Naive thymus-derived CD8-positive, alpha-beta T cell (primary cell): ENCODE measurements around the gene IL23R. TPM values are rescaled to one million over a fixed set of nuclear protein-coding genes. Genes with fewer than 3 reads are reported as not detected.
"Not testable (repeated sequence)": the region's sequence is repeated elsewhere in the genome, so short reads cannot be mapped to it uniquely, and the experiment has no call there.

Source experiments
- ATAC-seq, 2 donors: fragments of 150-1000 bp; cut with Tn5 transposase in 1 of 2; sonication (Bioruptor Pico), chemical (Tn5 transposase) in 1 of 2; 1 replicate in 1 of 2; 2 replicates in 1 of 2; pipeline ENCODE4 v1.10.0; 2021; ENCODE audit warnings: mild to moderate bottlenecking in 2 of 2, moderate library complexity in 2 of 2
- POLR2A ChIA-PET: fragments of 350-600 bp; sonication (Branson Sonifier 250); formaldehyde crosslinking; loops from one replicate; lab custom pipeline; 2021; ENCODE audit warnings: antibody characterized with exemption; lab: Charles Lee
- DNase-seq, 10 donors: peaks; one replicate each; pipeline versions ENCODE4 v3.0.0 to v3.0.0-alpha.2; 2020 to 2022
- H3K27ac Mint-ChIP-seq, 10 donors: one replicate each; pipeline ENCODE4 v1.8.0; 2020 to 2022; ENCODE audit warnings: mild to moderate bottlenecking in 10 of 10, mixed read lengths in 10 of 10, moderate library complexity in 4 of 10, inconsistent platforms in 1 of 10
- H3K27me3 Mint-ChIP-seq, 5 donors: one replicate each; pipeline ENCODE4 v1.8.0; 2021 to 2022; ENCODE audit warnings: mixed read lengths in 5 of 5
- H3K36me3 Mint-ChIP-seq, 3 donors: one replicate each; pipeline ENCODE4 v1.8.0; 2020 to 2022; ENCODE audit warnings: mixed read lengths in 3 of 3, mild to moderate bottlenecking in 2 of 3, inconsistent platforms in 1 of 3
- H3K4me1 Mint-ChIP-seq, 4 donors: one replicate each; pipeline ENCODE4 v1.8.0; 2021 to 2022; ENCODE audit warnings: mixed read lengths in 4 of 4
- H3K4me3 Mint-ChIP-seq, 10 donors: one replicate each; pipeline ENCODE4 v1.8.0; 2020 to 2022; ENCODE audit warnings: mild to moderate bottlenecking in 10 of 10, mixed read lengths in 10 of 10, moderate library complexity in 6 of 10, inconsistent platforms in 1 of 10
- H3K9me3 Mint-ChIP-seq, 9 donors: one replicate each; pipeline ENCODE4 v1.8.0; 2020 to 2022; ENCODE audit warnings: mixed read lengths in 9 of 9, mild to moderate bottlenecking in 3 of 9, inconsistent platforms in 1 of 9, moderate library complexity in 1 of 9
- polyA plus RNA-seq, 3 donors: library from polyadenylated mRNA; unstranded; fragments of 300-500 nt; fragmentation: Illumina TruSeq; gene quantifications; one replicate each; pipeline ENCODE4 v1.2.3, GENCODE V29; 2021
- total RNA-seq, 8 experiments: library from RNA in 2 of 8; stranded (reverse) in 2 of 8; gene quantifications; one replicate each; pipeline ENCODE4 v1.2.3 and lab custom pipeline; 2021 to 2026

Gene IL23R
- total and polyA plus RNA-seq, 5 experiments from 2014 or later, result not detected

DNA sequence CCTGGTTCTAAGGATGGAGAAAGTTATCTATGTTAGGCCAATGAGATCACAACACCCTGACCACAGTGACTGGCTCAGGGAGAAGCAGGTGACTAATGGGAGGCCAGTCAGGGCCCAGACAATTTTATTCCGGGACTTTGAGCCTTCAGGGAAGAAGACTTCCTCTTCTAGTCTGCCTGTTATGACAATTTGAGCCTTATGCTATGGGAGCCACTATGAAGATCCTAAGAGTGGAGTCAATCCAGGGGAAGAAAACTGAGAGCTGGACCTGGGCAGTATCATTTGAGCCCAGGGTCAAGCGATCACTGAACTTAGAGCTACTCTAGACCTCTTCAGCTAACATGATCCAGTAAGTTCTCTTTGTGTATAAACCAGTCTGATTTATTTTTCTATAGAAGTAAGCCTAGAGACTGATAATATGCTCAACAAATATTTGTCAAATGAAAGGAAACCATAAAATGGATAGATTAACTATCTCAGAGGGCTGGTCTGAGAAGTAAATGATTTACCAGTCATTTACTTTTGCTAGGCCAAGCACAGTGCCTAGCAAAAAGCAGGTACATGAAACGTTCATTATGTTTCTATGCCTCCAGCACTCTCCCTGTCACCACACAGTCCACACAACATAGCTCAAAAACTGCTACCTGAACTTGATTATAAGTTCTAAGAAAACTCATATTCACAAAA lies 27.3 kb upstream of the IL23R start:
- peak overlapping the region in 2 of 10 donors; percentile 37 to 67 for H3K27ac Mint-ChIP-seq
- DNase-seq, result no peak
- no peaks in the 10 kb centered on the region for H3K9me3 Mint-ChIP-seq
- POLR2A ChIA-PET, result interaction anchor here (0.5 to 0.6 kb wide), 2 partner anchors 12 to 251 kb away, joined by 3 to 4 read pairs; no protein-coding TSS in a partner anchor
- no peaks in the 10 kb centered on the region for H3K36me3 Mint-ChIP-seq
- ATAC-seq, result no peak
- peaks cover 0 to 9% (median 3%) of the 10 kb centered on the region in 5 donors for H3K27me3 Mint-ChIP-seq
- no peak overlapping the region for H3K4me3 Mint-ChIP-seq
- peaks cover 17 to 35% (median 29%) of the 10 kb centered on the region in 4 donors for H3K4me1 Mint-ChIP-seq

DNA sequence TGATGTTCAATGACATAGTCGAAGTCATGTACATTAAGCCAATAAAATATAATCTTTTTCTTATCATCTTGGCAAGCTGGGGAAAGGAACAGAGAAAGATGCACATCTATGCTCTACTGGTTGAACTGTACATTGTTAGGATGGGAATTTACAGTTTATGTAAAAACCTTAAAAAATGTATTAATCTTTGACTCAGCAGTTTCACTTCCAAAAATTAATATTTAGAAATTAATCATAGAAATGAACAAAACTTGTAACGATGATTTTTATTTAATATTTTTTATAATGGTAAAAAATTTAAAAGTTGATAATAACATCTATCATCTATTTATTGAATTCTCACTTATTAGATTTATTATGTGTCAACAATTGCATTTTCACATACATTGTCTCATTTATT lies 25.8 kb upstream of the IL23R start:
- DNase-seq (no peak), ATAC-seq (no peak)
- Mint-ChIP-seq H3K9me3 (no peaks in the 10 kb centered on the region), H3K4me1 (peaks cover 15 to 36% (median 29%) of the 10 kb centered on the region in 4 donors), H3K27me3 (peaks cover 0 to 1% (median 0%) of the 10 kb centered on the region in 5 donors), H3K27ac (no peak overlapping the region), H3K4me3 (no peak overlapping the region), H3K36me3 (no peaks in the 10 kb centered on the region)
- POLR2A ChIA-PET, result interaction anchor here (2.5 kb wide), 1 partner anchor 86 kb away, joined by 16 read pairs; the partner anchor contains the start of gene SLC35D1

DNA sequence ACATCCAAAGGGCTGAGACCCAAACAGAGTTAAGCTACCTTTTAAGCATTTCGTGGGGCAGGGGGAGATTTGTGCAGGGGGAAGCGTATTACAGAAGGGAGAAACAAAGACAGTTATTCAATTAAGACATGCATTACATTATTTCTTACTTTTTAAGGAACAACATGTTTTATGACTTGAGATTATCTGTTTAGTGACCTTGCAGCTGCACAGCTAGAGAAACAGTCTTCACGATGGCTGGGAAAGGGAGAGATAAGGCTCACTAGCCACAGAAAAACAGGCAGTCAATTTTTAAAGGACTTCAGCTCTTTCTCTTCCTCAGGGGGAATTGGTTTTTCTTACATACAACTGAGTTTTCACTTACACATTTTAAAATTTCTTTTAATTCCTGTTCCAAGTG lies 24.4 kb upstream of the IL23R start:
- peak overlapping the region in 6 of 10 donors; percentile 1 to 75 (median 30) for H3K4me3 Mint-ChIP-seq
- not testable (repeated sequence) for ATAC-seq, H3K27me3 Mint-ChIP-seq, DNase-seq, H3K9me3 Mint-ChIP-seq, H3K36me3 Mint-ChIP-seq
- POLR2A ChIA-PET, result interaction anchor here (0.7 to 2.5 kb wide), 3 partner anchors 23 to 107 kb away, joined by 3 to 16 read pairs (median 3); partner anchors contain the start of gene SLC35D1
- H3K27ac Mint-ChIP-seq, result peak overlapping the region in 9 of 10 donors; percentile 25 to 87 (median 76)
- H3K4me1 Mint-ChIP-seq, result peaks cover 21 to 48% (median 36%) of the 10 kb centered on the region in 4 donors

DNA sequence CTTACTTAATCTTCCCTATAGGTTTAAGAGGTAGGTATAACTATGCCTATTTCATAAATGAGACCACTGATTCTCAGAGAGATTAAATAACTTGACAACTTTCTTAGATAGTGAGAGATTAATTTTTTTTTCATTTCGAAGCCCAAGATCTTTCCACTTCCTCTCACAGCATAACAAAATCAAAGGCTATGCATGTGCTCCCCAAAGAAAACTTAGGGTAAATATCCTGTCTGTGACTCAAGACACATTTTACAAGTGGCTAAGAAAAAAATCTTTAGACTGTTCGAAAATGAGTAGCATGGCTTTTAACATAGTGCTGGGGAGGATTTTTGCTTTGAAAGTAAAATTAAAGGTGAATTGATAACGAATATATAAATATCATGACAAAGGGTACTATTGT lies 23.3 kb upstream of the IL23R start:
- DNase-seq, result peak in 3 of 10 donors; percentile 43 to 71 (median 71)
- Mint-ChIP-seq H3K4me3 (peak overlapping the region; percentile 5 to 81 (median 64)), H3K27ac (peak overlapping the region; percentile 0 to 96 (median 86)), H3K4me1 (peaks cover 21 to 50% (median 36%) of the 10 kb centered on the region in 4 donors), H3K27me3 (no peaks in the 10 kb centered on the region), H3K36me3 (no peaks in the 10 kb centered on the region), H3K9me3 (no peaks in the 10 kb centered on the region)
- peak; percentile 89 to 92 for ATAC-seq
- POLR2A ChIA-PET, result interaction anchor here (2.3 kb wide), 1 partner anchor 89 kb away, joined by 12 read pairs; the partner anchor contains the start of gene SLC35D1

DNA sequence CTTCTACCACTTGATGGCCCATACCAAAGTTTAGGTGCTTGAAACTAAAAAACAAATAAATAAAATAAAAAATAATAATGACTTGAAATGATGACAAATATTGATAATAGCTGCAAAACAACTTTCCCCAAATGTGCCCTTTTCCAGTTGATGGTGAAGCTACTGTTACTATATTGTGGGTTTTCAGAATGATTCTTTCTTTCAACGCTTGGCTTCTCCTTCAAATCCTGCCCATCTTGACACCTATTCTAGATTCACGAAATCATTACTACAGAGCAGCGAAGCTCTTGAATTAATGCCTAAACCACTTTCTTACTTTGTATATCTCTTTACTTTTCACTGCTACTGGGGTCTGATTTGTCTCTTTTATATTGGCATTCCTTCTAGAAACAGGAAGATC lies 22.3 kb upstream of the IL23R start:
- Mint-ChIP-seq H3K27ac (peak overlapping the region in 7 of 10 donors; percentile 3 to 96 (median 72)), H3K9me3 (no peaks in the 10 kb centered on the region), H3K27me3 (no peaks in the 10 kb centered on the region), H3K36me3 (no peaks in the 10 kb centered on the region), H3K4me3 (peak overlapping the region in 7 of 10 donors; percentile 2 to 69 (median 20)), H3K4me1 (peaks cover 25 to 54% (median 43%) of the 10 kb centered on the region in 4 donors)
- no peak for ATAC-seq
- no peak for DNase-seq
- POLR2A ChIA-PET, result interaction anchor here (0.8 to 2.3 kb wide), 4 partner anchors 68 to 346 kb away, joined by 3 to 12 read pairs (median 5); partner anchors contain the start of genes MIER1 and SLC35D1

DNA sequence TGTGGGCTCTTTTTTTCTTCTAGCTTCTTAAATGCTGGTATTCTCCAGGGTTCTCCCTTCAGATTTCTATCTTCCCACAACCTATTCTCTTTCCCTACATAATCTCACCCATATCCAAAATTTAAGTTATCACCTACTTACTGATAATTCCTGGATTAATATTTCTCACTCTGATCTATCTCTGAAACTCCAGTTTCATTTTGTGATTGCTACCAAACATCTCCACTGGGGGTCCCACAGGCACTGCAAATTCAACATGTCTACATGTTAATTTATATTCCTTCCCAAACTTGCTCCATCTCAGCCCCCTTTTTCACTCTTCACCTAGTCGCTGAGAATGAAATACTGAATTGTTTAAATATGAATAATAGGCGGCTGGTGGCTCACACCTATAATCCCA lies 21.6 kb upstream of the IL23R start:
- H3K9me3 Mint-ChIP-seq, result no peaks in the 10 kb centered on the region
- H3K4me1 Mint-ChIP-seq, result peaks cover 26 to 61% (median 49%) of the 10 kb centered on the region in 4 donors
- POLR2A ChIA-PET, result interaction anchor here (0.7 to 2.3 kb wide), 5 partner anchors 67 to 347 kb away, joined by 3 to 12 read pairs (median 4); partner anchors contain the start of genes MIER1 and SLC35D1
- DNase-seq (peak in 6 of 10 donors; percentile 11 to 43 (median 28)), ATAC-seq (no peak)
- H3K4me3 Mint-ChIP-seq, result peak overlapping the region in 9 of 10 donors; percentile 50 to 75 (median 65)
- H3K27me3 Mint-ChIP-seq, result no peaks in the 10 kb centered on the region
- H3K36me3 Mint-ChIP-seq, result no peaks in the 10 kb centered on the region
- peak overlapping the region; percentile 2 to 95 (median 56) for H3K27ac Mint-ChIP-seq

DNA sequence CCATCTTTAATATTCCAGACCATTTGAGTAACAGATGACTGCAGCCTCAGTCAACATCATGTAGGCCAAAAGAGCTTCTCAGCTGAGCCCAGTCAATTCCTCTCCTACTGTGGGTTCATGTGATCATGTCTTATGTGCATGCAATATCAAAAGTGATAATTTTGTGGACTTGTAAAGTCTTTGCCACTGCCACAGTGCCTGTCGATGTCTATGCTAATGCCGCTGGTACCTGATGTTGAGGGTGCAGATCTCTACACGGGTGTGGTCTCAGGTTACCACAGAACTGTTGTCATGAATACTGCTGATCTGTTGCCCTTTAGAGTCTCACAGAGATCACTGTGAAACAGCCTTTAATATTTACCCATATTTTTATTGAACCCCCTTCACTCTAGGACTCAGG lies 20.2 kb upstream of the IL23R start:
- POLR2A ChIA-PET, result interaction anchor here (1.2 kb wide), 1 partner anchor 68 kb away, joined by 3 read pairs; no protein-coding TSS in a partner anchor
- no peaks in the 10 kb centered on the region for H3K9me3 Mint-ChIP-seq
- DNase-seq, result peak in 1 of 10 donors; percentile 11
- H3K27me3 Mint-ChIP-seq, result peaks cover 0 to 9% (median 0%) of the 10 kb centered on the region in 5 donors
- no peaks in the 10 kb centered on the region for H3K36me3 Mint-ChIP-seq
- peak in 1 of 2 donors; percentile 9 for ATAC-seq
- H3K4me1 Mint-ChIP-seq, result peaks cover 26 to 61% (median 49%) of the 10 kb centered on the region in 4 donors
- H3K27ac Mint-ChIP-seq, result peak overlapping the region in 2 of 10 donors; percentile 7 to 69
- H3K4me3 Mint-ChIP-seq, result no peak overlapping the region

DNA sequence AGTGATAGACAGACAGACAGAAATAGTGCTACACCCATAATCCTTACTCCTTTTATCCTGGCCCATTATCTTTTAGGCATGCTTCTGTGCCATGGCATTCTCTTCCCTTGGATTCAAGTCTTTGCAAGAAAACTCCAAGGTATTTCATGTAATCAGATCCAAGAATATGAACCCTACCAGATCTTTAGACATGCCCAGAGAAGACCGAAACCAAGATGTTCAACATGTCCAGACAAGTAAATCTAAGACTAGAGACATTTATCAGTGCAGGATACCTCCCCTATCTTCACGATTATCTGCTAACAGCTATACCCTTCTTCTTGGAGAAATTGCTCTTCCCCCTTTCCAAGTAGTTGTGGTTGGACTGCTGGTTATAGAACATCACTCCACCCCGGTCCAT lies 19.7 kb upstream of the IL23R start:
- peak overlapping the region in 4 of 10 donors; percentile 7 to 73 (median 52) for H3K27ac Mint-ChIP-seq
- ATAC-seq, result no peak
- peaks cover 0 to 9% (median 0%) of the 10 kb centered on the region in 5 donors for H3K27me3 Mint-ChIP-seq
- no peaks in the 10 kb centered on the region for H3K36me3 Mint-ChIP-seq
- DNase-seq, result no peak
- POLR2A ChIA-PET, result interaction anchor here (1.2 kb wide), 1 partner anchor 68 kb away, joined by 3 read pairs; no protein-coding TSS in a partner anchor
- peaks cover 25 to 58% (median 48%) of the 10 kb centered on the region in 4 donors for H3K4me1 Mint-ChIP-seq
- H3K9me3 Mint-ChIP-seq, result no peaks in the 10 kb centered on the region
- H3K4me3 Mint-ChIP-seq, result no peak overlapping the region

DNA sequence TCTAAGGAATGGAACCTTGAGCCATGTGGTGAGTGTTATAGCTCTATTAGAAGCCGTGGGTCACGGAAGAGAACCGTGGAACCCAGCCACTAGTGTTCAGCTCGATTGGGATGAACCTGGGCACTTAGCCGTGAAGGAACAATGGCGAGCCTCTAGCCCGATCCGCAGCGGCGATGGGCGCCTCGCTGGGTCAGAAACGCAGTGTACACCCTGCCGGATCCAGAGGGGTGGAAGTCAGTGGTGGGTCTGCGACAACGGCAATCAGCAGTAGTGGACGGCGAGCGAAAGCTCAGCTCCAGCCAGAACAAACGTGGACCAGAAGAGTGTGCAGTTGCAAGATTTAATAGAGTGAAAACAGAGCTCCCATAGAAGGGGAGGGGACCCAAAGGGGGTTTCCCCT lies 18.3 kb upstream of the IL23R start:
- POLR2A ChIA-PET, result interaction anchor here (1.0 to 2.4 kb wide), 5 partner anchors 65 to 152 kb away, joined by 3 to 17 read pairs (median 4); partner anchors contain the start of gene SLC35D1

DNA sequence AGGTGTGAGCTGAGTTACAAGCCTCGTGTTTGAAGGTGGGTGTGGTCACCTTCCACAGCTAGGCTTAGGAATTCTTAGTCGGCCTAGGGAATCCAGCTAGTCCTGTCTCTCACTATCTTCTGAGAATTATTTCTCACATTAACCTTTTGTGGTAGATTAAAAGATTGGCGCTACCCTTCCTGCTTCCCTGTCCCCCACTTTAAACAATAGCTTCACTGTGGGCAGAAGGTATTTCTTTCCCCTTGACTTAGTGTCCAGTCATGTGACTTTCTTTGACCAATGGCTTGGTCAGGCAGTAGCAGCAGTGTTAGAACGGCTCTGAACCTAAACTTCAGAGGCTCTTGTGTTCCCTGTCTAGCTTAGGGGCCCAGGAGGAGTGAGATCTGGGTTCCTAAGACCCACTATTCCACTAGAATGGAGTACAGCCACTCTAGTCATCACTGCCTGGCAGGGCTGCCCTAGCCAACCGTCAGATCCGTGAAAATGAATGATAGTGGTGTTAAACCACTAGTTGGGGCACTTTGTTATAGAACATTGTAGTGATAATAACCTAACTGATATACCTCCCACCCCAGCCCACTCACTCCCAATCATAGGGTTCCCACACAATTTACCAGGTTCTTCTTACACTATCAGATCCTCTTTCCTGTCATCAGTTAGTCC lies 17.6 kb upstream of the IL23R start:
- Mint-ChIP-seq H3K4me3 (no peak overlapping the region), H3K9me3 (no peaks in the 10 kb centered on the region), H3K27me3 (peaks cover 0 to 18% (median 5%) of the 10 kb centered on the region in 5 donors), H3K36me3 (no peaks in the 10 kb centered on the region), H3K27ac (peak overlapping the region in 4 of 10 donors; percentile 27 to 66 (median 32)), H3K4me1 (peaks cover 15 to 42% (median 31%) of the 10 kb centered on the region in 4 donors)
- peak; percentile 40 to 44 for ATAC-seq
- no peak for DNase-seq
- POLR2A ChIA-PET, result interaction anchor here (0.9 to 2.4 kb wide), 13 partner anchors 22 to 384 kb away, joined by 3 to 17 read pairs (median 4); partner anchors contain the start of genes DNAI4, MIER1 and SLC35D1

More for the DNA sequence above, 18.3 kb upstream of the IL23R start:
- H3K4me1 Mint-ChIP-seq, result peaks cover 20 to 48% (median 38%) of the 10 kb centered on the region in 4 donors
- not testable (repeated sequence) for H3K36me3 Mint-ChIP-seq, H3K9me3 Mint-ChIP-seq, ATAC-seq, H3K4me3 Mint-ChIP-seq, DNase-seq, H3K27ac Mint-ChIP-seq
- peaks cover 0 to 11% (median 3%) of the 10 kb centered on the region in 5 donors for H3K27me3 Mint-ChIP-seq

DNA sequence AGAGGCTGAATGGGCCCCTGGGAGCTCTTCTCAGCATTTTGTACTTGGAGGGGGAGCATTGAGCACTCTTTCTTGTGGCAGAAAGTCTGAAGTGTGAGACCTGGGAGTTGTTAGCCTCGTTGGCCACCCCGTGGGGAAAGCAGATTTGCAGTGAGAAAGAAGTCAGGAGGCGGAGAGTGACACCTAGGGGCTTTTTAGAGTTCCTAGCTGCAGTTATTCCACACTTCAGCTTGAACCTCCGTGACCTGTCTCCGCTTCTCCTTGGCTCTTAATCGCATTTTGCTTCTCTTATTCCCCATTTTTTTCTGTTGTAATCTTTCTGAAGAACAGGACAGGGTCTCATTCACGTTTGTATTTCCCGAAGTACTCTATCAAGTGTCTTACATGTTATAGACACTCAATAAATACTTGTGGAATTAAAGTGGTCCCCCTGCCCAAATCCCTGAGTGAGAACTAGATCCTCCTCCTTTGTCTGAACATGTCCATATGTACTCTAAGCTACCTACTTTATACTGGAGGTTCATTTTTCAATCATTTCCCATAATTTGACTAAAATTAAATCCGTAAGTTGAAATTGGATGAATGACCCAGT lies 17.0 kb upstream of the IL23R start:
- POLR2A ChIA-PET, result interaction anchor here (0.6 to 2.4 kb wide), 13 partner anchors 22 to 384 kb away, joined by 3 to 17 read pairs (median 4); partner anchors contain the start of genes DNAI4, MIER1 and SLC35D1
- Mint-ChIP-seq H3K4me3 (peak overlapping the region in 1 of 10 donors; percentile 54), H3K36me3 (no peaks in the 10 kb centered on the region), H3K4me1 (peaks cover 14 to 35% (median 26%) of the 10 kb centered on the region in 4 donors), H3K27ac (peak overlapping the region in 5 of 10 donors; percentile 18 to 66 (median 36)), H3K9me3 (peaks cover 0 to under 1% (median 0%) of the 10 kb centered on the region in 9 donors), H3K27me3 (peaks cover 0 to 24% (median 9%) of the 10 kb centered on the region in 5 donors)
- ATAC-seq (peak; percentile 94 to 96), DNase-seq (peak; percentile 35 to 85 (median 67))
